Stimulated activated CD4-positive, alpha-beta T cell treated with anti-CD3 and anti-CD28 coated beads, TNF-alpha, amount 100 ng/mL, for 48 hours (primary cell): Measurements from ENCODE around the gene LONP2.
A peak's percentile ranks its signal among the peaks of the same experiment; 100 is the strongest.
"Not testable (repeated sequence)": the region's sequence is repeated elsewhere in the genome, so short reads cannot be mapped to it uniquely, and the experiment has no call there.

Experiments
- DNase-seq, 3 donors: peaks; one replicate each; pipeline ENCODE4 v3.0.0-alpha.2; 2020; ENCODE audit warnings: low read depth in 3 of 3

The LONP2 gene

GRCh38 chr16:48287239-48287638, 43.1 kb downstream of the LONP2 start:
- DNase-seq: no peak

- DNase-seq: no peak
Measured at GRCh38 chr16:48291303-48291702, 47.2 kb downstream of the LONP2 start.

- DNase-seq: no peak
Measured at GRCh38 chr16:48291754-48292153, 47.7 kb downstream of the LONP2 start.

- no peak for DNase-seq
Measured at GRCh38 chr16:48292452-48292851, 48.4 kb downstream of the LONP2 start.

GRCh38 chr16:48294724-48295123, 50.6 kb downstream of the LONP2 start:
- DNase-seq: no peak

- no peak for DNase-seq
Measured at GRCh38 chr16:48295488-48296281, 51.6 kb downstream of the LONP2 start.

- DNase-seq: no peak
Measured at GRCh38 chr16:48299471-48299870, 55.4 kb downstream of the LONP2 start.

- no peak for DNase-seq
Measured at GRCh38 chr16:48300391-48300856, 56.3 kb downstream of the LONP2 start.

GRCh38 chr16:48308535-48308934, 64.4 kb downstream of the LONP2 start:
- DNase-seq: no peak

GRCh38 chr16:48310908-48311641, 67.0 kb downstream of the LONP2 start:
- DNase-seq: no peak

GRCh38 chr16:48313905-48314304, 69.8 kb downstream of the LONP2 start:
- not testable (repeated sequence) for DNase-seq

- DNase-seq: no peak
Measured at GRCh38 chr16:48317026-48317425, 72.9 kb downstream of the LONP2 start.

GRCh38 chr16:48317614-48318315, 73.7 kb downstream of the LONP2 start:
- DNase-seq: no peak

- DNase-seq: no peak
Measured at GRCh38 chr16:48318630-48319029, 74.5 kb downstream of the LONP2 start.

GRCh38 chr16:48321317-48322036, 77.4 kb downstream of the LONP2 start:
- DNase-seq: peak in 1 of 3 donors; percentile 25

GRCh38 chr16:48323783-48324775, 80.0 kb downstream of the LONP2 start:
- no peak for DNase-seq

- no peak for DNase-seq
Measured at GRCh38 chr16:48326915-48327314, 82.8 kb downstream of the LONP2 start.

GRCh38 chr16:48329138-48329537, 85.0 kb downstream of the LONP2 start:
- DNase-seq: no peak

- DNase-seq: no peak
Measured at GRCh38 chr16:48330189-48330840, 86.2 kb downstream of the LONP2 start.

GRCh38 chr16:48330841-48331192, 86.7 kb downstream of the LONP2 start:
- DNase-seq: no peak
